NCI-H1930 (cell line): ENCODE results near the gene BRD3.
"Not testable (repeated sequence)": the region's sequence is repeated elsewhere in the genome, so short reads cannot be mapped to it uniquely, and the experiment has no call there.

Experiments used
- DNase-seq, 2 experiments: peaks; one replicate each; lab custom pipeline; 2025; lab: John Stamatoyannopoulos, UW

The BRD3 gene

DNA sequence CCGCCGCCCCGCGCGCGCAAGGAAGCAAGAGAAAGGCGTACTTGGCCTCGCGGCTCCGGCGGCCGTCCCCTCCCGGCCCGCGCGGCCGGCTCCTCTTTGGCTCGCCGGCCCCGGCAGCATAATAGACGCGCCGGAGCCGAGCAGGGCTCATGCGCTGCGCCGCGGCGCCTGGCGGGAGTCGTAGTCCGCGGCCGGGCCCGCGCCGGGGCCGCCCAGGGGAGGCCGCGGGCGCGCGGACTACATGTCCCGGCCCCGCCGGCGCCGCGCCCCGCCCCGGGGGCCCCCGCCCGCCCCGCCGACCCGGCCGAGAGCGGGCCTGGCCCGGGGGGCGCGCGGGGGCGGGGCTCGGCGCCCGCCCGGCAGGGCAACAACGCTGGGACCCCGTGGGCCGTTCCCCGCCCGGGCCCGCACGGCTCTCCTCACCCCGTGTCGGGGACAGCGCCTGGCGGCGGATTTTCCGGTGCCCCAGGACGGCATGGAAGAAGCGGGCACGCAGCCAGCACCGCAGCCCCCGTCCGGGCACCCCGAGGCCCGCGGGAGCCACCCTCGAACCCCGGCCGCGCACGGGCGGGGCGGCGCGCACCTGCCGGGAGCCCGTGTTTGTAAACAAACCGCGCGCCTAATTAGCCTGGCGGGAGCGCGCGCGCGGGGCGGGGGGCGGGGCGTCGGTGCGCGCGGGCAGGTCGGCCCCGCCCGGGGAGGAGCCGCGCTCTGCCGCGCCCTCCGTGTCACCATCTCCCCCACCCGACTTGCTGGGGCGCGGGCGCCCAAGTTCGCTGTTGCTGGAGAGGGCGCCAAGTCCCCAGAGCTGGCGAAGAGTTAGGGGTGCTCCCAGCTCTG, at the start of gene BRD3:
Gene BRD3, minus strand, starts transcription at position 123 of the 840 bp plus-strand sequence. CDS start 14,549 bp downstream, outside the sequence.
- DNase-seq, result peak; percentile 79 to 90

DNA sequence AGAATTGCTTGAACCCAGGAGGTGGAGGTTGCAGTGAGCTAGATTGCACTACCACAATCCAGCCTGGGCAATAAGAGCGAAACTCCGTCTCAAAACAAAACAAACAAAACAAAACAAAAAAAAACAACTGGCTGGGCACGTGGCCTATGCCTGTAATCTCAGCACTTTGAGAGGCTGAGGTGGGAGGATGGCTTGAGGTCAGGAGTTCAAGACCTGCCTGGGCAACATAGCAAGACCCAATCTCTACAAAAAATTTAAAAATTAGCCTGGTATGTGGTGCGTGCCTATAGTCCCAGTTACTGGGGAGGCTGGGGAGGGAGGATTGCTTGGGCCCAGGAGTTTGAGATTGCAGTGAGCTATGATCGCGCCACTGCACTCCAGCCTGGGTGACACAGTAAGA, 44.7 kb upstream of the BRD3 start:
- DNase-seq, result no peak

DNA sequence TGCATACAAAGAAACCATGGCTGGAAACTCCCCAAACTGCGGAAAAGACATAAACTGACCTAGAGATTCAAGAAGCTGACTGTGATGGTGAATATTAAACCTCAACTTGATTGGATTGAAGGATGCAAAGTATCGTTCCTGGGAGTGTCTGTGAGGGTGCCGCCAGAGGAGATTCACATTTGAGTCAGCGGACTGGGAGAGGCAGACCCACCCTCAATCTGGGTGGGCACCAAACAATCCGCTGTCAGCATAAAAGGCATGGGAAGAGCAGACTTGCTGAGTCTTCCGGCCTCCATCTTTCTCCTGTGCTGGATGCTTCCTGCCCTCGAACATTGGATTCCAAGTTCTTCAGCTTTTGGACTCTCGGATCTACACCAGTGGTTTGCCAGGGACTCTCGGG, 43.2 kb upstream of the BRD3 start:
- DNase-seq, result no peak

DNA sequence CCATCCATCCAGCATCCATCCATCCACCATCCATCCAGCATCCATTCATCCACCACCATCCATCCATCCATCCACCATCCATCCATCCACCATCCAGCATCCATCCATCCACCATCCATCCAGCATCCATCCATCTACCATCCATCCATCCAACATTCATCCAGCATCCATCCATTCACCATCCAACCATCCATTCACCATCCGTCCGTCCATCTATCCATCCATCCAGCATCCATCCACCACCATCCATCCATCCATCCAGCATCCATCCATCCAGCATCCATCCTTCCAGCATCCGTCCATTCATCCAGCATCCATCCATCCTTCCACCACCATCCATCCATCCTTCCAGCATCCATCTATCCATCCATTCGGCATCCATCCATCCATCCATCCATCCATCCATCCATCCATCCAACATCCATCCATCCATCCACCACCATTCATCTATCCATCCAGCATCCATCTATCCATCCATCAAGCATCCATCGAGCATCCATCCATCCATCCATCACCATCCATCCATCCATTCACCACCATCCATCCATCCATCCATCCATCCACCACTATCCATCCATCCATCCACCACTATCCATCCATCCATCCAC, 35.7 kb upstream of the BRD3 start:
- DNase-seq, result no peak

DNA sequence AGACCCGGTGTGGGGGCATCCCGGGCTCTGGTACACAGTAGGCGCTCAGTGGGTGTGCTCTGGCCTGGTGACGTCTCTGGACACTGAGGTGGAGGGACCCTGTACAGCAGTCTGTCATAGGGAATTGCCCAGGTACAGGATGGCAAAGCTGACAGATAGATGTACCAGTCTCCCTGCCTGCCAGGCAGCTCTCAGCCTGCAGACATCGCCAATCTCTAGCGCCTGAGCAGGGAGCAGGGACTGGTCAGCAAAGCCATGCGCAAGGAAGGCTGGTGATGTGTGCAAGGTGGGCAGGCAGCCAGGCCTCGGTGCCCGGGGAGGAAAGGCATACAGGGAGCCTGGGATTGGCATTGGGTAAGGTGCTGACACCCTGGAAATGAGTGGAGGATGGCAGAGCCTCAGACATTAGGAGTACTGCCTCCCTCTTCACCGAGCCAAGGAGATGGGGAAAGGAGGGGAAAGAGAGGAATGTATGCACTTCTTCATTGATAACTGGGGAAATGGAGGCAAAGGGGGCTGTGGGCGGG, 33.9 kb upstream of the BRD3 start:
- no peak for DNase-seq

DNA sequence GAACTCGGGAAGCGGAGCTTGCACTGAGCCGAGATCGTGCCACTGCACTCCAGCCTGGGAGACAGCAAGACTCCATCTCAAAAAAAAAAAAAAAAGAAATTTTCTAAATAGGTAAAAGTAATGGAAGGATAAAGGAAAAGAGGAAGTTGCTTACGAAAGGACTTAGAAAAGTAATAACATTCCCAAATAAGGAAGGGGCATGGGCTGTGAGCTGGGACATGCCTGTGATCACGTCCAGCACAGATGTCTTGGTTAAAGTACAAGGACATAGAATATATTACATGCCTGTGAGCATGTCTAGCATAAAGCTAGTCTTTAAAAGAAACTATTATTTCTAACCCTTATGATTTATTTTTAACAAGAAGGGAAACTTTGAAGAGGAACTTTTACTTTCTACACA, 33.3 kb upstream of the BRD3 start:
- not testable (repeated sequence) for DNase-seq

DNA sequence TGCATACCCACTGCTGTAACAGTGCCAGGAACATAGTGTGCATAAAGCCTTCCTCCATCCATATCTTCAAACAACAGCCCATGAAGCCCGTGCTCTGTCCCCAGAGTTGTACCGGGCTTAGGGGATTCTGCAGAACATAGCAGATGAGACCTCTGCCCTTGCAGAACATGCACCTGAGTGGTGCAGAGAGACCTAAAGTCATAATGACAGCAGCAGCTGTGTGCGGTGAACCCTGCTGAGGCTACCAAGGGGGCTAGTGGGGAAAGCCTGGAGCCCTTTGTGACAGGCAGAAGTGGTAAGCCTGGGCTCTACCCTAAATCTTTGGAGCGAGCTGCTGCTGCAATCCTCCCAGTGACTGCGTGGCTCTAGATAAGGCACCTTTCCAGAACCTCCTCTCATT, 32.2 kb upstream of the BRD3 start:
- DNase-seq, result no peak

DNA sequence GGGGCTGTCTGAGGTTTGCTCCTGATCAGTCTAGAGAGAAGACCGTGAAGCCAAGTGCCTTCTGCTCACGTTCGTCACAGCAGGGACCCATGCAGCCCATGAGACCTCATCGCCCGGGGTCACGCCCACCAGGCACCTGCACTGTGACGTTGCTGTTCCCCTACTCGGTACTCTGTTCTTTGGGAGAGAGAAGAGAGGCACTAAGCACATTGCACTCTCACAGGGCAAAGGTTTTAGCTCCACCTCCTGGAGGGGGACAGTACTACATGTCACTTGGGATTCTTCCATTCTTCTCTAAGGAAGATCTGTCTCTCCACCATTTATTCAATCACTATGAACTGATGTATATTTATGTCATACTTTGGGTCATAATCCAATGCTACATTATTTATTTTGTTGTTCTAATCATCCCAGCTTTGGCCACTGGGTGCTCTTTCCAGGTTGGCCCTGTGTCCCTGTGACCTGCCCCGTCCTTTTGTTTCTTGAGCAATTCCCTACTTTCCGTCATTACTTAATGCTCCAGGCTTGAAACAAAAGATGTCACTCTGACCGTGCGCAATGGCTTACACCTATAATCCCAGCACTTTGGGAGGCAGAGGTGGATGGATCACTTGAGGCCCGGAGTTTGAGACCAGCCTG, 31.4 kb upstream of the BRD3 start:
- no peak for DNase-seq

DNA sequence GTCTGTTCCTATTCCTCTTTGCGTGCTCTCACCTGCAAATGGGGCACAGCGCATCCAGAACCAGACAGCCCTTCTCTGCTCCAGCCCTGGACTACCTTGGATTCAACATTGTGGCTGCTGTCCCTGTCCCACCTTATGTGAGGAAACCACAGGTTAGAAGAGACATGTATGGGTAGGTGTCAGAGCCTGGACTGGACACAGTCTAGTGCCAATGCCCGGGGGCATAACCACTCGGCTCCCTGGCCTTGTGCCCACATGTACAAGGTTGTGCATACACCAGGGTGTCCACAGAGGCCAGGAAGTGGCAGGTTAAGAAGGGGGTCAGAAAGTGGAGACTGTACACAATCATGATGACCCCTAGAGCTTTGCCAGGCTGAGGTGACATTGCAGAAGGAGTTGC, 22.1 kb upstream of the BRD3 start:
- no peak for DNase-seq

DNA sequence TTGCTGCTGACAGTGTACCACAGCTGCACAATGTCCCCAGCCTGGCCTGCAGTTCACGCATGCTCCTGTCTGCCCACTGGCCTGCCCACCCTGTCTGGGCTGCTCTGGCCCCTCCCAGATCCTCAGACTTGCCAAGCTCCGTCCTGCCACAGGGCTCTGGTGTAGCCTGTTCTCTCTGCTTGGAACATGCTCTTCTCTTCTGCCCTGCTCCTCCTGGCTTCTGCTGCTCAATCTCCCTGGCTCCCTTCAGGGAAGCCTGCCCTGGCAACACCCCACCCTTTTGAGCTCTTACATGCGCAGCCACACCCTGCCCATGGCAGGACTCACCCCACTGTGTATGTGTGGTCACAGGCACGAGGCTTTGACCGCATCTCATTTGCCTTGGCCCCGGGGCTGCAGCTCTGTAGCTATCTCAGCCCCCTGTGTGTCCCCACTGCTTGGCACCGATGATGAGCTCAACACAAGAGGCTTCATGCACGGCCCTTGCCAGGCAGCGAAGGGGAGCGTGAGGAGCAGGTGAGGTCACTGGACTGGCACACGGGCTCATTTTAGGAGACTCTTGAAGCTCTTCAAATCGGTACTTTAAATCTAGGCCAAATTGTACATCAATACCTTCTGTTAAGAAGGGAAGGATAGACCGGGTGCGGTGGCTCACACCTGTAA, 20.4 kb upstream of the BRD3 start:
- DNase-seq, result no peak

DNA sequence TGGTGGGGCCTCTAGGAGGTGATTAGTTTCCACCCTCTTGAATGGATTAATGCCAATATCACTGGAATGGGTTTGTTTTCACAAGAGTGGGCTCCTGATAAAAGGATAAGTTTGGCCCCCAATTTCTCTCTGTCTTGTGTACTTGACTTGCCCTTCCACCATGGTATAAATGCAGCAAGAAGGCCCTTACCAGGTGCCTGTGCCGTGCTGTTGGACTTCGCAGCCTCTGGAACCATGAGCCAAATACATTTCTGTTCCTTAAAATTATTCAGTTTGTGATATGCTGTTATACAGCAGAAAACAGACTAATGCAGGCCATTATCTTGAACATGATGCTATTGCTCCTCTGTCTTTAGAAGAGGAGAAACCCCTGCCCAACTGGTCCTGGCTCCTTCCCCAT, 17.8 kb upstream of the BRD3 start:
- no peak for DNase-seq

DNA sequence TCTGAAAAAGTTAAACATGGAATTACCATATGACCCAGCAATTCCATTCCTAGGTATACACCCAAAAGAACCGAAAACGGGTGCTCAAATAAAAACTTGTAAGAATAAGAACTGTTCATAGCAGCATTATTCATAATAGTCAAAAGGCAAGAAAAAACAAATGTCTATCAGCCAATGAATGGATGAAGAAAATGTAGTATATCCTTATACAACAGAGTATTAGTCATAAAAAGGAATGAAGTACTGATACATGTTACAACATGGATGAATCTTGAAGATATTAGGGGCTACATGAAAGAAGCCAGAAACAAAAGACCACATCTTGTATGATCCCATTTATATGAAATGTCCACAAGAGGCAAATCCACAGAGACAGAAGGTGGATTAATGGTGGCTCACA, 15.6 kb upstream of the BRD3 start:
- no peak for DNase-seq

DNA sequence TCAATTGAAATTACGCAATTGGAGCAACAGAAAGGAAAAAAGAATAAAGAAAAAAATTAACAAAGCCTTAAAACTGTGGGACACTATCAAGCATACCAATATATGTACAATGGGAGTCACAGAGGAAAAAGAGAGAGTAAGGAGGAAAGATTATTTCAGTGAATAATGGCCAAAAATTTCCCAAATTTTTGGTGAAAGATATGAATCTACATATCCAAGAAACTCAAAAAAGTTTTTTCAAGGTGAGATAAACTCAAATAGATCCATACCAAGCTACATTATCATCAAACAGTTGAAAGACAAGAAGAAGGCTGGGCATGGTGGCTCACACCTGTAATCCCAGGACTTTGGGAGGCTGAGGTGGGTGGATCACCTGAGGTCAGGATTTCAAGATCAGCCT, 8.8 kb upstream of the BRD3 start:
- DNase-seq, result no peak

DNA sequence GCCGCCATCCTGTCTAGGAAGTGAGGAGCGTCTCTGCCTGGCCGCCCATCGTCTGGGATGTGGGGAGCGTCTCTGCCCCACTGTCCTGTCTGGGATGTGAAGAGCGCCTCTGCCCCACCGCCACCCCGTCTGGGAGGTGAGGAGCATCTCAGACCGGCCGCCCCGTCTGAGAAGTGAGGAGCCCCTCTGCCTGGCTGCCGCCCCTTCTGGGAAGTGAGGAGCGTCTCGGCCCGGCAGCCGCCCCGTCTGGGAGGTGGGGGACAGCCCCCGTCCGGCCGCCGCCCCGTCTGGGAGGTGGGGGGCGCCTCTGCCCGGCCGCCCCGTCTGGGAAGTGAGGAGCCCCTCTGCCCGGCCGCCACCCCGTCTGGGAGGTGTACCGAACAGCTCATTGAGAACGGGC, 7.9 kb upstream of the BRD3 start:
- DNase-seq, result not testable (repeated sequence)

DNA sequence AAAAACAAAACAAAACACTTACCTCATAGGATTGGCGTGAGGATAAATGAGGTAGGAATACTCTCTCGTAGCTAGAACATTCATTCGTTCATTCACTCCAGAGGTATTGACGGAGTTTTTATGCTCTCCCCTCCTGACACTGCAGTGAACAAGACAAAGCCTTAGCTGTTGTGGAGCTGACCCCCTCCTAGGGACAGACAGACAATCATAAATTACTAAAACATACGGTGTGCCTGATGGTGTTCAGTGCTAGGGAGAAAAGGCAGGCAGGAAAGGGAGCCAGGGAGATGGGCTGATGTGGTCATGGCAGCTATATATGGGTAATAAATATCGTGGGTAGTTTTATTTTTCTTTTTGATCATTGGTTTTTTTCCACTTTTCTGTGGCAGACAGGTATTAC, 5.7 kb upstream of the BRD3 start:
- DNase-seq, result no peak

DNA sequence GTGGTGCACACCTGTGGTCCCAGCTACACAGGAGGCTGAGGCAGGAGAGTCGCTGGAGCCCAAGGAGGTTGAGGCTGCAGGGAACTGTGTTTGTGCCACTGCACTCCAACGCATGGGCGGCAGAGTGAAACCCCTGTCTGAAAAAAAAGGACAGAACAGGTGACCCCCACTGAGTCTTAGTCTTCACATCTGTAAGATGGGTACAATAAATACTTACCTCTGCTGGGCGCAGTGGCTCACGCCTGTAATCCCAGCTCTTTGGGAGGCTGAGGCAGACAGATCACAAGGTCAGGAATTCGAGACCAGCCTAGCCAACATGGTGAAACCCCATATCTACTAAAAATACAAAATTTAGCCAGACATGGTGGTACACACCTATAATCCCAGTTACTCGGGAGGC, 4.9 kb upstream of the BRD3 start:
- not testable (repeated sequence) for DNase-seq

DNA sequence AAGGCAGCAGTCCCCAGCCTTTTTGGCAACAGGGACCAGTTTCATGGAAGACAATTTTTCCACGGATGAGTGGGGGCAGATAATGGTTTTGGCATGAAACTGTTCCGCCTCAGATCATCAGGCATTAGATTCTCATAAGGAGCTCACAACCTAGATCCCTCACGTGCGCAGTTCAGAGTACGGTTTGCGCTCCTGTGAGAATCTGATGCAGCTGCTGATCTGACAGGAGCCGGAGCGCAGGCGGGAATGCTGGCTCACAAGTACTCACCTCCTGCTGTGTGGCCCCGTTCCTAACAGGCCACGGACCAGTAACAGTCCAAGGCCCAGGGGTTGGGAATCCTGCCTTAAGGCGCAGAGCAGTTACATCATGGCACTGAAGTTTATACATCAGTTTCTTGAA, 3.3 kb upstream of the BRD3 start:
- DNase-seq, result no peak

DNA sequence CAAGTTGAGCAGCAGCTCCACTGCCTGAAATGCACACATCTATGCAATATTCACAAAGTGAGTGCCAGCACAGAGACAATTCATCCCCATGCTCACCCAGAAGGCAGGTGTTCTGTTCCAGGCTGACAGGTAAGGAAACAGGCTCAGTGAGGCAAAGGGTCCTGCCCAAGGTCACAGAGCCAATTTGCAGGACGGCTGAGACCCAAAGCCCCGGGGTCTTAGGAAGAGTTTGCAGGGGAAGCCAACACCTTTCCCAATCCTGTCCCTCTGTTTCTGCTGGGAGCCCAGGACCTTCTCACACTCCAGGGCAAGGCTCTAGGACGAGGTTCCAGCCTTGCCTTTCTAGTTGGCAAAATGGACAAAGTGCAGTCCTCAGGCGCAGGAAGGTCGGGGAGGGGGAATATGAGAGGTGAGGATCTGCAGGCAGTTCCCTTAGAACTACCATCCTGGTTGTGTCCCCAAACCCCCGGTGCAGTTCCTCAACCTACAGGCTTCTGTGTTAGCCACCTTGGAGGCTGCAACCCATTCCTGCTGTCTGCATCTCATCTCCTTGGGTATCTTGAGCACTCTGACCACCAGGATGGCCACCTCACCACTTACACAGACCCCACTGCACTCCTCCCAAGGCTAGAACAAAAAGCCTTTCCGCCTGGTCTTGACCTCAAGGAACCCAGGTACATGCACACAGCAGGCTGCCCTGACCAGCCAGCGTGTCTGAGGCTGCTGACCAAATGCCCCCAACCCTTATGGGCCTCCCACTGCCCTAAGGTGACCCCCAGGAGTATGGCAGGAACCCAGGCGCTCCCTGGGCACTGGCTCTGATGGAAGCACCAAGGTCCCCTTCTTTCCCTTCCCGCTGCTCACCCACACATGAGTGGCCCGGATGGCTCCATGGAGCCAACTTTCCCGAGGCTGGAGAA, 1.9 kb upstream of the BRD3 start:
- DNase-seq, result no peak

DNA sequence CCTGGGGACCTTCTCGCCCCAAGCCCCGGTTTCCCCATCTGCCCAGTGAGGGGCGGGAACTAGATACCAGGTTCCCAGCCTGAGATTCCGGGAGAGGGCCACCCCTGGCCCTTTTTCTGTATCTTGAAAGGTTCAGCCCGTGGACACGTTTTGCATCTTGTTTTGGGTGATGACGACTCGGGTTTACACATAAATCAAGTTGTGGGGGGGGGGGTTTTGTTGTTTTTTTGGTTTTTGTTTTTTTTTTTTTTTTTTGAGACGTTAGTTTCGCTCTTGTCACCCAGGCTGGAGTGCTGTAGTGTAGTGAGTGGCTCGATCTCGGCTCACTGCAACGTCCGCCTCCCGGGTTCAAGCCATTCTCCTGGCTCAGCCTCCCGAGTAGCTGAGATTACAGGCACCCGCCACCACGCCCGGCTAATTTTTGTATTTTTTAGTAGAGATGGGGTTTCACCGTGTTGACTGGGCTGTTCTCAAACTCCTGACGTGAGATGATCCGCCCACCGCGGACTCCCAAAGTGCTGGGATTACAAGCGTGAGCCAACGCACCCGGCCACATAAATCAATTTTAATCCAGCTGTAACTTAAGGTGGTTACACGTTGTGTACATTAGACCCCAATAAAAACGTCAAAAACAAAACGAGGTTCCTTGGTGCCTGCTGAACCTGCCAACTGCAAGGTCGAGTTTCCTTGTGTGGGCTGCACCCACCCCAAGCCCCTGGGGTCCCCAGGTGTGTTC, 1.1 kb upstream of the BRD3 start:
- DNase-seq, result no peak
